GM13976 (cell line): ENCODE results near the gene ACTL6A.

ENCODE experiments used
- DNase-seq: peaks from one replicate; pipeline ENCODE4 v3.0.0; 2012; ENCODE audit warnings: low spot score
- CTCF ChIP-seq: IDR thresholded peaks from 2 replicates; pipeline ENCODE4 v1.5.1; 2012; ENCODE audit warnings: borderline replicate concordance, mild to moderate bottlenecking; ENCODE audit not compliant: insufficient read depth; ENCODE audit errors: extremely low read depth, missing control alignments, control extremely low read depth
- in situ Hi-C: fragments of 300-500 bp; cut with MboI; formaldehyde crosslinking; loops from one replicate; pipeline ENCODE4 v1.12.0; 2022; ENCODE audit warnings: low sequenced_read_pairs, mixed read lengths, inconsistent platforms; ENCODE audit not compliant: unreplicated experiment

The ACTL6A gene

DNA sequence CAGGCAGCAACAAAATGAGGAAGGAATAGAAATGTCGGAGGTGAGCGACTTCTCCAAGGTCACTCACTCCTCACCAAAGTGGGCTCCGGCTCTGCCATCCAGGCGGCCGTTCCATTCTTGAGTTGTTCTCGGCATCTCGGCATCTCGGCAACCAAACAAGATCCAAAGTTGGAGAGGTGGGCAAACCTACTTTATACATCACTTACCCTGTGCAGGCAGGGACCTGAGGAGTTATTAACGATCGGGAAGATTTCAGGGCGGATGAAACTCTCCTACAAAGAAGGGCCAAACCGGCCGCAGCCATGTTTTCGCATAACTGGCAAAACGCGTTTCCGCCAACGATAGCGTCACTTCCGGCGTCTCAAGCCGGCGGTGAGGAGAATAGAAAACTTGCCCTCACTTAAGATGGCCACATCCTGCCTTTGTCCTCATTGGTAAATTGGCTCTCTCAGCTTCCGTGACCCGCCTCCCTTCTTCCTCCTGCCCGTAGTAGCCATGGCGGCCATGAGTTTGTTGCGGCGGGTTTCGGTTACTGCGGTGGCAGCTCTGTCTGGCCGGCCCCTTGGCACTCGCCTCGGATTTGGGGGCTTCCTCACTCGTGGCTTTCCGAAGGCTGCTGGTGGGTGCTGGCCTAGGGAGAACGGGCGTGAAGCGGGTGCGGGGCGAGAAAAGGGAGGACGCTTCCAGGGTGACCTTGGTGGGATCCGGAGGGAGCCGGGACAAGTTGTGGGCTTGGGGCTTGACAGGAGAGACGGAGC lies 41.8 kb downstream of the ACTL6A start, which contains the start of the genes MRPL47 and NDUFB5:
TSS of gene MRPL47 (minus strand) at position 318 of the 758 bp plus-strand sequence. CDS start at position 304, 14 bp downstream.
TSS of gene NDUFB5 (plus strand) at position 474 of the 758 bp plus-strand sequence. CDS start at position 496, 22 bp downstream.
- no peak for TF ChIP-seq CTCF
- in situ Hi-C loops = no loop called here
- peak; percentile 90 for DNase-seq

DNA sequence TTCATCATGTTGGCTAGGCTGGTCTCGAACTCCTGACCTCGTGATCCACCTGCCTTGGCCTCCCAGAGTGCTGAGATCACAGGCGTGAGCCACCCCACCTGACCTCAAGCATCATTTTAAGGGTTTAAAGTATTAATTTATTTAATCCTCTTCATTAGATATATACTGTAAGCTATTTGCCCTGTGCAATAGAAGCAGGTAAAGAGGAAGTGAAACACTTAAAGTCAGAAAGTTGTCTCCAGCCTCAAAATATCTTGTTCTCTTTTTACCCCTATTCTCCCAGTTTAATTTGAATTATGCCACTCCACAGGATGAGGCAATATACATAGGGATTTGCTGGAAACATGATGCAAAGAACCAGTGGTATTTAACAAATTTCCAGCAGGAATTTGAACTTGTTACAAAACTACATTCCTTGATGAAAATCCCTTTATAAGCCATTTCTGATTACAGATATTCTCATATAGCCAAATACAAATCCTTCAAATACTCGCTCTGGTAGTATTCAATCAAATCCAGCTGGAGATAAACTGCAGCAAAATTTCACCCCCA lies 43.9 kb downstream of the ACTL6A start:
- in situ Hi-C loops = no loop called here
- no peak for TF ChIP-seq CTCF
- peak; percentile 28 for DNase-seq

DNA sequence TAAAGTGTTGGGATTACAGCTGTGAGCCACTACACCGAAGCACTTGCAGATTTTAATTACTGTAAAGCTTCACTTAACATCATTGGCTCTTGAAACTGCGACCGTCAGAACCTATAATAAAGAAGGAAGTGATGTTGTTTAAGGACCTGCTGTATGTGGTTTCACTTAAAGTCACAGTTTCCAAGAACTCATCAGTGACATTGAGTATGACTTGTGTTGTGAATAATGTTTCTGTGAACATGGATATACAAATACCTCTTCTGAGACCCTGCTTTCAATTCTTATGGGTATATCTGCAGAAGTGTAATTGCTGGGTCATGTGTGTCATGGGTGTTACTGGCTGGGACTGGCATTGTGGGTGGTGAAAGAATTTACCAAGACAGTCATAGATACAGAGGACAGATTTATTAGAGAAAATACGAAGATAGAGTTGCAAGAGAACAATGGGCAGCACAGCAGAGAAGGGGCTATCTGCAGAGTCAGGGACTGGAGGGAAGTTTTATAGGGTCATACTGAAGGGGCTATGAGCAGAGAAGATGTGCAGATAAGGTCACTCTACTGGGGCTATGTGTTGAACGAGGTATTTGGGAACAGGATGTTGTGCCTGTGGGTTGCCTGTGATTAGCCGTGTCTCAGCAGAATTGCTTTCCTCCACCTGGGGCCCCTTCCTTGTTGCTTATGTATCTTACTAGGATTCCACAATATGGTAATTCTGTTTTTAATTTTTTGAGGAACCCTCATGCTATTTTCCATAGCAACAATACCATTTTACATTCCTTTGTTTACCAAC lies 46.4 kb downstream of the ACTL6A start:
- in situ Hi-C loops = no loop called here
- peak; percentile 62 for DNase-seq
- TF ChIP-seq CTCF = no peak

DNA sequence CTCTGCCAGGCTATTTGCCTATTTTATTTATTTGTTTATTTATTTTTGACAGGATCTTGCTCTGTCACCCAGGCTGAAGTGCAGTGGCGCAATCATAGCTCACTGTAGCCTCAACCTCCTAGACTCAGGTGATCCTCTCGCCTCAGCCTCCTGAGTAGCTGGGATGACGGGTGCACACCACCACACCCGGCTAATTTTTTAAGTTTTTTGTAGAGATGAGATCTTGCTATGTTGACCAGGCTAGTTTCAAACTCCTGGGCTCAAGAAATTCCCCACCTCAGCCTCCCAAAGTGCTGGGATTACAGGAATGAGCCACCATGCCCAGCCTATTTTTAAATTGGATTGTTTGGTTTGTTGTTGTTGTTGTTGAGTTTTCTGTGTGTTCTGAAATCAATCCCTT lies 47.3 kb downstream of the ACTL6A start:
- in situ Hi-C loops = no loop called here
- no peak for DNase-seq
- TF ChIP-seq CTCF = no peak

GRCh38 chr3:179613807-179614206 lies 51.1 kb downstream of the ACTL6A start:
- no peak for DNase-seq
- no peak for TF ChIP-seq CTCF
- in situ Hi-C loops = no loop called here

- in situ Hi-C loops = no loop called here
- no peak for DNase-seq
- no peak for TF ChIP-seq CTCF
Observed at GRCh38 chr3:179615458-179616173, 52.9 kb downstream of the ACTL6A start.
